Stimulated activated CD8-positive, alpha-beta memory T cell treated with anti-CD3 and anti-CD28 coated beads, Interleukin-4, amount 100 ng/mL, for 4 hours (primary cell): ENCODE measurements around the gene CIROP.
A peak's percentile ranks its signal among the peaks of the same experiment; 100 is the strongest.
"Not testable (repeated sequence)": the region's sequence is repeated elsewhere in the genome, so short reads cannot be mapped to it uniquely, and the experiment has no call there.

Experiments
- DNase-seq, 2 donors: peaks; one replicate each; pipeline ENCODE4 v3.0.0-alpha.2; 2020; ENCODE audit warnings: low read depth in 2 of 2, low spot score in 1 of 2

The CIROP gene

GRCh38 chr14:23114120-23114458, 9.3 kb upstream of the CIROP start:
- DNase-seq: no peak

- no peak for DNase-seq
These were observed 8.8 kb upstream of the CIROP start for GRCh38 chr14:23113431-23114119.

GRCh38 chr14:23112359-23113178, 7.8 kb upstream of the CIROP start:
- DNase-seq: no peak

GRCh38 chr14:23110579-23111365, 6.0 kb upstream of the CIROP start:
- DNase-seq: no peak

DNA sequence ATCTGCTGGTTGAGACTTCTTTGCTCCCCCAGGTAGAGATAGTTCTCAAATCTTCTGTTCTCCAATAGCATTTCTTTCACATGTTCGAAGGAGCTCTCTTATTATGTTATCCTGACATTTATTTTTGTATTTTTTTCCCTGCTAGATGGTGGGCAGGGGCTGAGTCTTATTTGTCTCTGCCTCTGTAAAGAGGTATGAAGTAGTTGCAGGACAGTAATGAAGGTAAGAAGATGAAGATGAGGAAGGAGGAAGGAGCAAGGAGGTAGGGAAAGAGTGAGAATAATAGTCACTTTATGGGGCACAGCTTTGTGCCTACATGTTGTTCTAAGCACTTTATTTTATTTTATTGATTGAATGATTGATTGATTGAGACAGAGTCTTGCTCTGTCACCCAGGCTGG, 5.0 kb upstream of the CIROP start:
- no peak for DNase-seq

- not testable (repeated sequence) for DNase-seq
These were observed 3.4 kb upstream of the CIROP start for GRCh38 chr14:23108169-23108568.

- DNase-seq: not testable (repeated sequence)
These were observed 2.8 kb upstream of the CIROP start for GRCh38 chr14:23107620-23108019.

DNA sequence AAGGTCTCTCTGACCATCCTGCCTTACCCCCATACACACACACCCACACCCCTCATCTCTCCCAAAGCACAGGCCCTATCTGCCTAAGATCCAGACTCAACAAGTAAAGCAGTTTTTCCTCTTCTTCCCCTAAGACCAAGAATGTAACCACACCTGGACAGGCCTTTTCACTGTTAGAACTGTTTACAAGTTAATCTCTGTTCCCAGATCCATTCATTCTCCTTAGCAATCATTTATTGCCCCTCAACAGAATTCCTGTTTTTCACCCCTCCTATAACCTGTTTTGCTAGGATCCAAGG, 1.9 kb upstream of the CIROP start:
- no peak for DNase-seq

- no peak for DNase-seq
These were observed 597 bp upstream of the CIROP start for GRCh38 chr14:23105348-23105824.

- DNase-seq: no peak
These were observed 659 bp downstream of the CIROP start for GRCh38 chr14:23104070-23104590.

- no peak for DNase-seq
These were observed 1.2 kb downstream of the CIROP start for GRCh38 chr14:23103581-23103980.

- DNase-seq: no peak
These were observed 2.0 kb downstream of the CIROP start for GRCh38 chr14:23102801-23103200.

- DNase-seq: no peak
These were observed 2.7 kb downstream of the CIROP start for GRCh38 chr14:23101986-23102625.

DNA sequence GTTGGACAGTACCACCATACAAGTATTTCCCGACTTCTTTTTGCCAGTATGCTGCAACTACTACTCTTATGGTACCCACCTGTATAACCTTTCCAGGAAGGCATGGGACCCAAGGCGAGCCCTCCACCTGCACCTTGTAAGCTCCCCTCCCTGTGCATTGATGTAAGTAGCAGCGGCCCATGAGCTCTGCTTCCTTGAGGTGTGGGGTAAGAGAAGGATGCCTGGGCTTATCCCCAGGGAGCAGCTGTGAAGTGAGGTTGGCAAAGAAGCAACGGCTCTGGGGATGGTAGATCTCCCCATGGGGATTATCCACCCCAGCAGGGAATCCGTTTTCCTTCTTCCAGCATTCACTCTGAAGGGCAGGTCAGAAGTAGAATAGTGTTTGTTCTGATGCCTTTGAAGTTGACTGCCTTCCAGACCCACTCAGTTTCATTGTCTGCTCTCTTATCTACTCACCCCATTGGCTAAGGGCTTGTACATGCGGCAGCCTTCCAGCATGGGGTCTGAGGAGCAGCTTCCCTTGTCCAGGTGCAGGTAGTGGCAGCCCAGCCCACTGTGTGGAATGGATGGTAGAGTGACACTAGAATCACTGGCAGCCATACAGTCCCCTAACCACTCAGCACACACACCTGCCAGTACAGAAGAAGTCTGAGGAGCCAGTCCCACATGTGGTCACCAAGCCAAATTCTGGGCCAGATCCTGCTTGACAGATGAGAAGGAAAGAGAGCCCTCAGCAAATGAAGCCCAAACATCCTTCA, 3.4 kb downstream of the CIROP start:
- DNase-seq: no peak

- no peak for DNase-seq
These were observed 5.5 kb downstream of the CIROP start for GRCh38 chr14:23099212-23099861.

- DNase-seq: no peak
These were observed 7.0 kb downstream of the CIROP start for GRCh38 chr14:23097786-23098185.

- DNase-seq: peak in 1 of 2 donors; percentile 99
These were observed 9.3 kb downstream of the CIROP start, which contains the start of gene C14orf119 for GRCh38 chr14:23095196-23096108. TSS of gene C14orf119 (plus strand) at chr14:23095505. CDS start at chr14:23097659, 2,154 bp downstream.

DNA sequence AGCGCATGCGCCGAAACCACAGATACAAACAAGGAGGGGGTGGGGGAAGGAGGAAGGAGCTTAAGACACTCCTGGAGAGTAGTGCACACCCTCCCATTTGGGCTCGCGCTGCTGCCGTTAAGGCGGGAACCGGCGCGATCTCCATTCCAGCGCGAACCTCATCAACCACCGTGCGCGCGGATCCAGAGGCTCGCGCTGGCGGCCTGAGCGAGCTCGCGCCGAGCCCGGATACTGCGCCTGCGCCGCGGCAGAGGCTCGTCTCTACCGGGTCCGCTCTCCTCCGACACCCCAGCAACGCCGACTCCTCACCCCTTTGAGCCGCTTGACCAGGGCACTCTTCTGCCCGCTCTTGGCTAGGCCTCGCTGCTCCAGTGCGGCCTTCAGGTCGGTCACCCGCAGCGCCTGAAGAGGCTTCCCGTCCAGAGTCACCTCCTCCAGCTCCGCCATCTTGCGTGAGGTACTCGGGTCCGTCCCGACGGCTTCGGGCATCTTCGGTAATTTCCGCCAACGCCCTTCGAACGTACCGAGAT, 10.1 kb downstream of the CIROP start, which contains the start of gene ACIN1:
Gene ACIN1, minus strand, starts transcription at position 471 of the 530 bp plus-strand sequence. Its CDS starts 24 bp downstream, at position 447.
- peak; percentile 56 to 98 for DNase-seq
